ENCODE results near the gene GABPB1. TPM values are rescaled to one million over a fixed set of nuclear protein-coding genes. Genes with fewer than 3 reads are reported as not detected.

GABPB1 gene
- total and polyA plus RNA-seq, 2 of the 13 experiments (the other 11 are each of a cell fraction or from before 2014, with no cell fraction given): 17.5 to 39.5 TPM

- TF ChIP-seq ZNF142 (CRISPR knock-in tag; IDR thresholded peaks at IDR 0.05): no peak
- TF ChIP-seq ZMYM2 (CRISPR knock-in tag; IDR thresholded peaks at IDR 0.05): no peak
- TF ChIP-seq ZNF660 (CRISPR knock-in tag; IDR thresholded peaks at IDR 0.05; ENCODE audit: borderline replicate concordance, low read depth): no peak
- no peak for TF ChIP-seq ZNF614 (CRISPR knock-in tag; IDR thresholded peaks at IDR 0.05; ENCODE audit: borderline replicate concordance)
- TF ChIP-seq ZBTB21 (CRISPR knock-in tag; IDR thresholded peaks at IDR 0.05): no peak
- TF ChIP-seq, protein P1, sequence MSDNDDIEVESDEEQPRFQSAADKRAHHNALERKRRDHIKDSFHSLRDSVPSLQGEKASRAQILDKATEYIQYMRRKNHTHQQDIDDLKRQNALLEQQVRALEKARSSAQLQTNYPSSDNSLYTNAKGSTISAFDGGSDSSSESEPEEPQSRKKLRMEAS (IDR thresholded peaks at IDR 0.05): peak; percentile 41; the same call in 1 of the 2 replicates
- TF ChIP-seq ZNF629 (CRISPR knock-in tag; conservative IDR thresholded peaks at IDR 0.05): peak; percentile 54; the same call in 1 of the 2 replicates
- TF ChIP-seq ELF4 (CRISPR knock-in tag; IDR thresholded peaks at IDR 0.05; ENCODE audit: borderline replicate concordance): no peak
- peak; percentile 51; the same call in 1 of the 2 replicates for TF ChIP-seq CREB1 (IDR thresholded peaks at IDR 0.05)
- TF ChIP-seq CREB1 (CRISPR knock-in tag; IDR thresholded peaks at IDR 0.05): no peak
- TF ChIP-seq SP4 (CRISPR knock-in tag; IDR thresholded peaks at IDR 0.05): no peak
- TF ChIP-seq THAP7 (CRISPR knock-in tag; IDR thresholded peaks at IDR 0.05): no peak
- no peak for TF ChIP-seq ZNF484 (CRISPR knock-in tag; IDR thresholded peaks at IDR 0.05; ENCODE audit: borderline replicate concordance, low read depth)
- no peak for TF ChIP-seq ZNF839 (CRISPR knock-in tag; IDR thresholded peaks at IDR 0.05; ENCODE audit: borderline replicate concordance)
- no peak for TF ChIP-seq ZNF33A (CRISPR knock-in tag; IDR thresholded peaks at IDR 0.05; ENCODE audit: borderline replicate concordance)
- TF ChIP-seq TOPORS (CRISPR knock-in tag; IDR thresholded peaks at IDR 0.05): no peak
- no peak for TF ChIP-seq ONECUT2 (CRISPR knock-in tag; IDR thresholded peaks at IDR 0.05)
- no peak for TF ChIP-seq FOXA1 (IDR thresholded peaks at IDR 0.05)
- TF ChIP-seq FOXA1 (CRISPR knock-in tag; IDR thresholded peaks at IDR 0.05): no peak
- 0 out of 2 replicates have a peak, but pooled peaks have one; percentile 43 for TF ChIP-seq GATAD2A (CRISPR knock-in tag; IDR thresholded peaks at IDR 0.05)
- no peak for TF ChIP-seq HES4 (CRISPR knock-in tag; IDR thresholded peaks at IDR 0.05; ENCODE audit: borderline replicate concordance)
- TF ChIP-seq ISX (CRISPR knock-in tag; conservative IDR thresholded peaks at IDR 0.05): no peak
- TF ChIP-seq, protein P2, sequence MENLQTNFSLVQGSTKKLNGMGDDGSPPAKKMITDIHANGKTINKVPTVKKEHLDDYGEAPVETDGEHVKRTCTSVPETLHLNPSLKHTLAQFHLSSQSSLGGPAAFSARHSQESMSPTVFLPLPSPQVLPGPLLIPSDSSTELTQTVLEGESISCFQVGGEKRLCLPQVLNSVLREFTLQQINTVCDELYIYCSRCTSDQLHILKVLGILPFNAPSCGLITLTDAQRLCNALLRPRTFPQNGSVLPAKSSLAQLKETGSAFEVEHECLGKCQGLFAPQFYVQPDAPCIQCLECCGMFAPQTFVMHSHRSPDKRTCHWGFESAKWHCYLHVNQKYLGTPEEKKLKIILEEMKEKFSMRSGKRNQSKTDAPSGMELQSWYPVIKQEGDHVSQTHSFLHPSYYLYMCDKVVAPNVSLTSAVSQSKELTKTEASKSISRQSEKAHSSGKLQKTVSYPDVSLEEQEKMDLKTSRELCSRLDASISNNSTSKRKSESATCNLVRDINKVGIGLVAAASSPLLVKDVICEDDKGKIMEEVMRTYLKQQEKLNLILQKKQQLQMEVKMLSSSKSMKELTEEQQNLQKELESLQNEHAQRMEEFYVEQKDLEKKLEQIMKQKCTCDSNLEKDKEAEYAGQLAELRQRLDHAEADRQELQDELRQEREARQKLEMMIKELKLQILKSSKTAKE (CRISPR knock-in tag; IDR thresholded peaks at IDR 0.05; ENCODE audit: borderline replicate concordance): 0 out of 2 replicates have a peak, but pooled peaks have one; percentile 13
Measured at GRCh38 chr15:50244959-50245624, 109.9 kb downstream of the GABPB1 start (continued).

Measured in HepG2 (cell line).